ENCODE data around the gene CYFIP2.

CYFIP2 gene

DNA sequence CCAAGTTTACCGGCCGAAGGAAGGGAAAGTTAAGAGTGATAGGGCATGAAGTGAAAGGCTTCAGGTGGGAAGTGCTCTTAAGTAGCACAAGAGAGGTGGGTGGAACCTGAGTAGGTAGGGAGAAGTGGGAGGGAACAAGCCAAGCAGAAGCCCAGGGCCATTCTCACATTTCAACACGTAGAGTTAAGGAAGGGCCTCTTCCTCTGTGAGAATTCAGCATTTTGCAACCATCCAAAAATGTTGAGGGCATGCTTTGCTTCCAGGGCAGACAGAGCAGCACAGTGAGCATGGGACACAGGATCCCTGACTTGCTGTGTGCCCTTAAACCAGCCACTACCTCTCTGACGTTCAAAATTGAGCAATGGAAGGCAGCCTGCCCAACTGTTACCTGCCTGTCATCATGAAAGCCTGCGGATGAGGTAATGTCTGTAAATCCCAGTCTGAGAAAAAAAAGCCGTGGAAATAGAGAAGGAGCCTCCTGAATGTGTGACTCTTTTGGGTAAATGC lies 3.3 kb downstream of the CYFIP2 start:
- Histone ChIP-seq H3K27ac (ENCODE audit: low read length) (peak overlapping the region; percentile 33; the same call in 1 of the 2 replicates), H3F3A (ENCODE audit: insufficient read depth, low read length) (peaks cover 28% of the 10 kb centered on the region), H3K4me1 (ENCODE audit: low read length) (peaks cover 68% of the 10 kb centered on the region), H2AFZ (ENCODE audit: low read length) (no peak overlapping the region), H3K9ac (ENCODE audit: low read length) (peak overlapping the region; percentile 14; the same call in 1 of the 2 replicates), H3K9me2 (replicated peaks; ENCODE audit: insufficient read depth, low read length) (no peaks in the 10 kb centered on the region), H3K27me3 (replicated peaks; ENCODE audit: insufficient read depth, low read length) (no peaks in the 10 kb centered on the region), H4K20me1 (ENCODE audit: insufficient read depth, low read length) (no peaks in the 10 kb centered on the region), H3K79me2 (ENCODE audit: low read length) (peaks cover 71% of the 10 kb centered on the region), H3K36me3 (replicated peaks; ENCODE audit: insufficient read depth, low read length) (no peaks in the 10 kb centered on the region), H3K4me3 (ENCODE audit: low read length) (no peak overlapping the region), H3K4me2 (ENCODE audit: low read depth, low read length) (peak overlapping the region; percentile 32; the same call in 1 of the 2 replicates), H3K9me3 (replicated peaks; ENCODE audit: insufficient read depth, low read length) (no peaks in the 10 kb centered on the region)
- TF ChIP-seq EZH2phosphoT487 (IDR thresholded peaks at IDR 0.05; ENCODE audit: low read length): no peak
- TF ChIP-seq EZH2 (optimal IDR thresholded peaks at IDR 0.05; ENCODE audit: low read depth, low read length): no peak
- TF ChIP-seq, protein P1, sequence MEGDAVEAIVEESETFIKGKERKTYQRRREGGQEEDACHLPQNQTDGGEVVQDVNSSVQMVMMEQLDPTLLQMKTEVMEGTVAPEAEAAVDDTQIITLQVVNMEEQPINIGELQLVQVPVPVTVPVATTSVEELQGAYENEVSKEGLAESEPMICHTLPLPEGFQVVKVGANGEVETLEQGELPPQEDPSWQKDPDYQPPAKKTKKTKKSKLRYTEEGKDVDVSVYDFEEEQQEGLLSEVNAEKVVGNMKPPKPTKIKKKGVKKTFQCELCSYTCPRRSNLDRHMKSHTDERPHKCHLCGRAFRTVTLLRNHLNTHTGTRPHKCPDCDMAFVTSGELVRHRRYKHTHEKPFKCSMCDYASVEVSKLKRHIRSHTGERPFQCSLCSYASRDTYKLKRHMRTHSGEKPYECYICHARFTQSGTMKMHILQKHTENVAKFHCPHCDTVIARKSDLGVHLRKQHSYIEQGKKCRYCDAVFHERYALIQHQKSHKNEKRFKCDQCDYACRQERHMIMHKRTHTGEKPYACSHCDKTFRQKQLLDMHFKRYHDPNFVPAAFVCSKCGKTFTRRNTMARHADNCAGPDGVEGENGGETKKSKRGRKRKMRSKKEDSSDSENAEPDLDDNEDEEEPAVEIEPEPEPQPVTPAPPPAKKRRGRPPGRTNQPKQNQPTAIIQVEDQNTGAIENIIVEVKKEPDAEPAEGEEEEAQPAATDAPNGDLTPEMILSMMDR (IDR thresholded peaks at IDR 0.05; ENCODE audit: low read length): no peak
- DNase-seq: no peak

DNA sequence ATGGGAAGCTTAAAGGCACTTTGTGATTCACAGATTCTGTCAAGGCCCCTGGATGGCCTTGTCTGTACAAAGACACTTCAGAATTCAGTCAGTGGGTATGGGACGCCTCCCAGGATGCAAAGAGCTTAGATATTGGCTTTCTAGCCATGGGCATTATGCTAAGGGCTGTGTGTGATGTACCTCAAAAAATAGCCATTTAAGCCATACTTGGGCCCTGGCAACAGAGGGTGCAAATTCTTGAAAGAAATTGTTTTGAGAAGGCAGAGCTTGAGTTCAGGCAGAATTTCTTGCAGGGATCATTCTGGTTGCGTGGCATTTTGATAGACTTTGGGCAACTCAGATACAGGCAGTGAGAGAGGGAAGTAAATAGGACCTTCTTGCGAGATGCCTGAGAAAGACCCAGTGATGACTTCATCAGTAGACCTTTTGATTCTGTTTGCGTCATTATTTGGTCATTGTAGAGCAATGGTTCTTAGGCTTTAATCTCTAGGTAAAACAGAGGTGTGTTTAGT lies 3.9 kb downstream of the CYFIP2 start:
- H3K27me3 ChIP-seq (replicated peaks; ENCODE audit: insufficient read depth, low read length): no peaks in the 10 kb centered on the region
- H4K20me1 ChIP-seq (ENCODE audit: insufficient read depth, low read length): no peaks in the 10 kb centered on the region
- peaks cover 77% of the 10 kb centered on the region for H3K79me2 ChIP-seq (ENCODE audit: low read length)
- H3F3A ChIP-seq (ENCODE audit: insufficient read depth, low read length): peaks cover 28% of the 10 kb centered on the region
- H3K4me3 ChIP-seq (ENCODE audit: low read length): no peak overlapping the region
- no peak for DNase-seq
- TF ChIP-seq EZH2phosphoT487 (IDR thresholded peaks at IDR 0.05; ENCODE audit: low read length) (no peak), EZH2 (optimal IDR thresholded peaks at IDR 0.05; ENCODE audit: low read depth, low read length) (no peak)
- TF ChIP-seq, protein P1 (IDR thresholded peaks at IDR 0.05; ENCODE audit: low read length): no peak
- no peaks in the 10 kb centered on the region for H3K9me2 ChIP-seq (replicated peaks; ENCODE audit: insufficient read depth, low read length)
- H3K27ac ChIP-seq (ENCODE audit: low read length): peak overlapping the region; percentile 97; the same call in 1 of the 2 replicates
- H2AFZ ChIP-seq (ENCODE audit: low read length): no peak overlapping the region
- H3K4me2 ChIP-seq (ENCODE audit: low read depth, low read length): peak overlapping the region; percentile 70; the same call in 1 of the 2 replicates
- H3K36me3 ChIP-seq (replicated peaks; ENCODE audit: insufficient read depth, low read length): no peaks in the 10 kb centered on the region
- H3K9me3 ChIP-seq (replicated peaks; ENCODE audit: insufficient read depth, low read length): no peaks in the 10 kb centered on the region
- H3K9ac ChIP-seq (ENCODE audit: low read length): no peak overlapping the region
- peaks cover 68% of the 10 kb centered on the region for H3K4me1 ChIP-seq (ENCODE audit: low read length)

GRCh38 chr5:157270771-157271170 lies 4.8 kb downstream of the CYFIP2 start:
- Histone ChIP-seq H3K4me3 (ENCODE audit: low read length) (no peak overlapping the region), H3K4me2 (ENCODE audit: low read depth, low read length) (peak overlapping the region; percentile 70), H3K9me3 (replicated peaks; ENCODE audit: insufficient read depth, low read length) (no peaks in the 10 kb centered on the region), H3K27me3 (replicated peaks; ENCODE audit: insufficient read depth, low read length) (no peaks in the 10 kb centered on the region), H4K20me1 (ENCODE audit: insufficient read depth, low read length) (no peaks in the 10 kb centered on the region), H3K79me2 (ENCODE audit: low read length) (peaks cover 87% of the 10 kb centered on the region), H2AFZ (ENCODE audit: low read length) (no peak overlapping the region), H3K36me3 (replicated peaks; ENCODE audit: insufficient read depth, low read length) (no peaks in the 10 kb centered on the region), H3K4me1 (ENCODE audit: low read length) (peaks cover 66% of the 10 kb centered on the region), H3K9me2 (replicated peaks; ENCODE audit: insufficient read depth, low read length) (no peaks in the 10 kb centered on the region), H3F3A (ENCODE audit: insufficient read depth, low read length) (peaks cover 28% of the 10 kb centered on the region), H3K9ac (ENCODE audit: low read length) (peak overlapping the region; percentile 76), H3K27ac (ENCODE audit: low read length) (peak overlapping the region; percentile 97)
- TF ChIP-seq EZH2 (optimal IDR thresholded peaks at IDR 0.05; ENCODE audit: low read depth, low read length) (no peak), EZH2phosphoT487 (IDR thresholded peaks at IDR 0.05; ENCODE audit: low read length) (no peak)
- TF ChIP-seq, protein P1 (IDR thresholded peaks at IDR 0.05; ENCODE audit: low read length): no peak
- DNase-seq: no peak
